Measurements from ENCODE around the gene PITX1.

PITX1 gene

GRCh38 chr5:135012033-135012588, 21.9 kb downstream of the PITX1 start:
- H3K4me3 ChIP-seq (ENCODE audit: low read length): no peak overlapping the region
- H2AFZ ChIP-seq (ENCODE audit: low read depth, low read length): no peak overlapping the region
- TF ChIP-seq CTCF (IDR thresholded peaks at IDR 0.05; ENCODE audit: low read depth, low read length): no peak
- no peak for TF ChIP-seq EZH2phosphoT487 (IDR thresholded peaks at IDR 0.05; ENCODE audit: low read depth)
- no peaks in the 10 kb centered on the region for H3K79me2 ChIP-seq (ENCODE audit: low read length)
- no peak overlapping the region for H3K9ac ChIP-seq (ENCODE audit: low read length)
- H3K9me3 ChIP-seq (ENCODE audit: insufficient read depth, low read length): no peaks in the 10 kb centered on the region
- H3K36me3 ChIP-seq (replicated peaks; ENCODE audit: low read depth, low read length): no peaks in the 10 kb centered on the region
- H4K20me1 ChIP-seq (ENCODE audit: insufficient read depth, low read length): no peaks in the 10 kb centered on the region
- no peak overlapping the region for H3K4me2 ChIP-seq (ENCODE audit: low read length)
- H3K27ac ChIP-seq (ENCODE audit: low read length): no peak overlapping the region
- H3K27me3 ChIP-seq (ENCODE audit: low read depth, low read length): no peaks in the 10 kb centered on the region
- no peaks in the 10 kb centered on the region for H3K4me1 ChIP-seq (ENCODE audit: low read length)

- Histone ChIP-seq H3K4me1 (ENCODE audit: low read length) (no peaks in the 10 kb centered on the region), H3K9me3 (ENCODE audit: insufficient read depth, low read length) (no peaks in the 10 kb centered on the region), H3K27me3 (ENCODE audit: low read depth, low read length) (no peaks in the 10 kb centered on the region), H3K4me3 (ENCODE audit: low read length) (no peak overlapping the region), H2AFZ (ENCODE audit: low read depth, low read length) (no peak overlapping the region), H3K9ac (ENCODE audit: low read length) (no peak overlapping the region), H3K27ac (ENCODE audit: low read length) (no peak overlapping the region), H3K4me2 (ENCODE audit: low read length) (no peak overlapping the region), H3K36me3 (replicated peaks; ENCODE audit: low read depth, low read length) (no peaks in the 10 kb centered on the region), H4K20me1 (ENCODE audit: insufficient read depth, low read length) (no peaks in the 10 kb centered on the region), H3K79me2 (ENCODE audit: low read length) (no peaks in the 10 kb centered on the region)
- TF ChIP-seq CTCF (IDR thresholded peaks at IDR 0.05; ENCODE audit: low read depth, low read length) (no peak), EZH2phosphoT487 (IDR thresholded peaks at IDR 0.05; ENCODE audit: low read depth) (no peak)
These were observed 22.5 kb downstream of the PITX1 start for GRCh38 chr5:135011355-135012032.

GRCh38 chr5:135010502-135011354, 23.3 kb downstream of the PITX1 start:
- Histone ChIP-seq H3K79me2 (ENCODE audit: low read length) (no peaks in the 10 kb centered on the region), H3K4me1 (ENCODE audit: low read length) (no peaks in the 10 kb centered on the region), H4K20me1 (ENCODE audit: insufficient read depth, low read length) (no peaks in the 10 kb centered on the region), H3K27ac (ENCODE audit: low read length) (no peak overlapping the region), H3K9ac (ENCODE audit: low read length) (no peak overlapping the region), H3K4me2 (ENCODE audit: low read length) (no peak overlapping the region), H3K27me3 (ENCODE audit: low read depth, low read length) (no peaks in the 10 kb centered on the region), H3K36me3 (replicated peaks; ENCODE audit: low read depth, low read length) (no peaks in the 10 kb centered on the region), H3K9me3 (ENCODE audit: insufficient read depth, low read length) (no peaks in the 10 kb centered on the region), H3K4me3 (ENCODE audit: low read length) (no peak overlapping the region), H2AFZ (ENCODE audit: low read depth, low read length) (no peak overlapping the region)
- TF ChIP-seq EZH2phosphoT487 (IDR thresholded peaks at IDR 0.05; ENCODE audit: low read depth) (no peak), CTCF (IDR thresholded peaks at IDR 0.05; ENCODE audit: low read depth, low read length) (peak; percentile 20; the same call in 1 of the 2 replicates)
